HG03175 (cell line): Measurements from ENCODE around the gene TMEM229A.
"Not testable (repeated sequence)": the region's sequence is repeated elsewhere in the genome, so short reads cannot be mapped to it uniquely, and the experiment has no call there.

Experiments
- ATAC-seq: cut with Tn5 transposase; IDR thresholded peaks from one replicate; pipeline ENCODE4 v1.9.1; 2021; ENCODE audit warnings: mild to moderate bottlenecking, moderate library complexity; ENCODE audit not compliant: unreplicated experiment

TMEM229A gene

GRCh38 chr7:124033095-124033806, 384 bp upstream of the TMEM229A start:
- no peak for ATAC-seq

- no peak for ATAC-seq
These were observed 948 bp downstream of the TMEM229A start for GRCh38 chr7:124031919-124032318.

GRCh38 chr7:124031406-124031805, 1.5 kb downstream of the TMEM229A start:
- ATAC-seq: no peak

- ATAC-seq: no peak
These were observed 1.9 kb downstream of the TMEM229A start for GRCh38 chr7:124030964-124031363.

GRCh38 chr7:124029396-124030188, 3.3 kb downstream of the TMEM229A start:
- no peak for ATAC-seq

- no peak for ATAC-seq
These were observed 5.6 kb downstream of the TMEM229A start for GRCh38 chr7:124027236-124027635.

- ATAC-seq: not testable (repeated sequence)
These were observed 8.5 kb downstream of the TMEM229A start for GRCh38 chr7:124024329-124024728.

- ATAC-seq: no peak
These were observed 10.3 kb downstream of the TMEM229A start for GRCh38 chr7:124022551-124022950.

GRCh38 chr7:124020060-124020459, 12.8 kb downstream of the TMEM229A start:
- ATAC-seq: no peak

GRCh38 chr7:124013306-124013705, 19.6 kb downstream of the TMEM229A start:
- ATAC-seq: no peak

GRCh38 chr7:124012864-124013263, 20.0 kb downstream of the TMEM229A start:
- no peak for ATAC-seq

GRCh38 chr7:124009321-124009720, 23.5 kb downstream of the TMEM229A start:
- ATAC-seq: no peak

- ATAC-seq: not testable (repeated sequence)
These were observed 24.6 kb downstream of the TMEM229A start for GRCh38 chr7:124008296-124008695.

- ATAC-seq: no peak
These were observed 33.2 kb downstream of the TMEM229A start for GRCh38 chr7:123999703-124000102.

- no peak for ATAC-seq
These were observed 33.9 kb downstream of the TMEM229A start for GRCh38 chr7:123998921-123999320.

GRCh38 chr7:123996327-123996625, 36.6 kb downstream of the TMEM229A start:
- ATAC-seq: no peak

- no peak for ATAC-seq
These were observed 37.1 kb downstream of the TMEM229A start for GRCh38 chr7:123995617-123996326.

- ATAC-seq: no peak
These were observed 38.4 kb downstream of the TMEM229A start for GRCh38 chr7:123994449-123994848.

- ATAC-seq: no peak
These were observed 38.9 kb downstream of the TMEM229A start for GRCh38 chr7:123993996-123994395.

GRCh38 chr7:123992913-123993518, 39.9 kb downstream of the TMEM229A start:
- ATAC-seq: no peak

- no peak for ATAC-seq
These were observed 45.4 kb downstream of the TMEM229A start for GRCh38 chr7:123987445-123987844.
